Activated gamma-delta T cell treated with Interleukin-2 at 50 U/mL for 16 hours (primary cell): ENCODE measurements around the gene NAT16.
A peak's percentile ranks its signal among the peaks of the same experiment; 100 is the strongest.
"Not testable (repeated sequence)": the region's sequence is repeated elsewhere in the genome, so short reads cannot be mapped to it uniquely, and the experiment has no call there.

Source experiments
- DNase-seq: peaks from one replicate; pipeline ENCODE4 v3.0.0-alpha.2; 2020

The NAT16 gene

DNA sequence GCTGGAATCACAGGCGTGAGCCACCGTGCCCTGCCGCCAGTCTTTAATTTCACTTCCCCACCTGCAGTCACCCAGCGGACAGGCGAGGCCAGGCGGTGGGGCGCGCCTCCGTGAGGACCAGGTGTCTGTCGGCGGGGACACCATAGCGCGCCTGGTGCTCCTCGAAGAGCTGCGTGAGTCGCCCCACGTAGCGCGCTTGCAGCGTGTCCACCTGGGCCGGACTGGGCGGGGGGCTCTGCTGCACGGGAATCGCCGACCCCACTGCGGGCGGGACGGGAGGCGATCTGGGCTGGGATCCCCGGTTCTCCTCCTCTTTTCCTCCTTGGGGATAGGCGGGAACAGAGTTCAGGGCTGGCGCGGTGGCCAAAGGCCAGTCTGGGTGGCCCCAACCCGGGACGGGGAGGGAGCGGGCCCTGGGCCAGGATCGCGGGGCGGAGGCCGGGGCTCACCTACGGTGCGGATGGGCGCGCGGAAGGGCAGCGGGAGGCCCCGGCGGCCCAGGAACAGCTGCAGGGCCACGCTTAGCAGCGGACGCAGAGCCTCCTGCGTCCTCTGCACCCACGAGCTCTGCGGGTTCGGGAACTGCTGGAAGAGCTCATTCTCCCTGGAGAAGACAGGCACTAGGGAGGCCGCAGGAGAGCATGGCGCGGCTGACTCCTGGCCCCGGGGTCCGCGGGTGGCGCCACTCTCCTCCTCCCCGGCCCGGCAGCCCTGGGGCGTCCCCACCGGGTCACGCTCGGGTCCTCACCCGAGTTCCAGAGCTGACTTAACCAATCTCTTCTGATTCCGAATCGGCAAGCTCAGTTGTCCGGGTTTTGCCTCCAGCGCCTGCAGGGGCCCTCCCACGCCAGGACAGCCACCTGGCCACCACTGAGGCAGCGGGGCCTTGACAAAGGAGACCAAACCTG is 21.9 kb upstream of the NAT16 start:
- no peak for DNase-seq

DNA sequence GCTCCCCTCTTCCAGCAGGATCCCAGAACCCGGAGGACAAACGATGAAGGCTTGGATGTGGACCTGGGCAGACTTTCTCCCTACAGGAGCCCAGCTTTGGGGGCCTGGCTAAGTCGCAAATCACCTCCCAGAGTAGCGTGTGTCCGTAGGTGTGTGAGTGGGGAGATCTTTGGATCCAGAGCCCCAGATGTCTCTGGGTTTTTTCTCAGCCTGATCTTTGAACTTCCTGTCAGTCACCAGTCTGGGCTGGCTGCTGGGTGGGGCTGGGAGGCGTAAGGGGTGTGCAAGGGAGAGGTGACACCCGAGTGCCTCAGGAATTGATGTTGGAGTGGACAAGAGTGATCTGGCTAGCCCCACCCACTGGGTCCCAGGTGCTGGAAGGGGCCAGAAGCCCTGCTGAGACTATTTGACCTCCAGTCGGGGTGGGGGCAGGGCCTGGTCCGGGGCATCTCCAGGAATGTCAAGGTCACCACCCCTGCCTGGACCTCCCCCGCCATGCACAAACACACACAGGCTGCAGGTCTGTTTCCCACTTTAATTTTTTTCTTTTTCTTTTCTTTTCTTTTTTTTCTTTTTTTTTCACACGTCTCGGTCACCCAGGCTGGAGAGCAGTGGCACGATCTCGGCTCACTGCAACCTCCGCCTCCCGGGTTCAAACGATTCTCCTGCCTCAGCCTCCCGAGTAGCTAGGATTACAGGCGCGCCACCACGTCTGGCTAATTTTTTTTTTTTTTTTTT is 20.9 kb upstream of the NAT16 start, which contains the start of gene MOGAT3:
Gene MOGAT3, minus strand, starts transcription at position 175 of the 738 bp plus-strand sequence. CDS start 182 bp downstream, outside the sequence.
- no peak for DNase-seq

- no peak for DNase-seq
Observed at GRCh38 chr7:101200504-101200861, 20.4 kb upstream of the NAT16 start.

DNA sequence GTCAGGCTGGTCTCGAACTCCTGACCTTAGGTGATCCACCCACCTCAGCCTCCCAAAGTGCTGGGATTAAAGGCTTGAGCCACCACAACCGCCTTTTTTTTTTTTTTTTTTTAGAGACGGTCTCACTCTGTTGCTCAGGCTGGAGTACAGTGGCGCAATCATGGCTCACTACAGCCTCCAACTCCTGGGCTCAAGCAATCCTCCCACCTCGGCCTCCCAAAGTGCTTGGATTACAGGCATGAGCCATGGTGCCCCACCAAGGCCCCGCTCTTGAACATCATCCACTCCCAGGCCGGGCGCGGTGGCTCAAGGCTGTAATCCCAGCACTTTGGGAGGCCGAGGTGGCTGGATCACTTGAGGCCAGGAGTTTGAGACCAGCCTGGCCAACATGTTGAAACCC is 19.4 kb upstream of the NAT16 start:
- not testable (repeated sequence) for DNase-seq

DNA sequence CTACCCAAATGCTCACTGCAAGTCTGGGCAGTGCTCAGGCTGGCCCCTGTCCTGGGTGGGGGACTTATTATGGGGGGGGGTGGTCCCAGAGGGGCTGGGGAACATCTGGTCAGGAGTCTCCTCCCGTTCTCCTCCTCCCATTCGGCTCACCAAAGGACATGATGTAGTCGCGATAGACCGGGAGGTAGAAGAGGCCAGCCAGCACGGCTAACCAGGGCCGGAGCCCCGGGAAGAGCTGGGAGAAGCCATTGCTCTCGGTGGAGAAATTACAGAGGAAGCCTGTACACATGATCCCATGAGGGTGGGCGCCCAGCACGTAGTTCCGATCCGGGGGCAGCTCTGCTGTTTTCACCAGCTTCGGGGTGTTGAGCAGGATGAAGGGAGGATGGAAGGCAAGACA is 18.4 kb upstream of the NAT16 start:
- no peak for DNase-seq

DNA sequence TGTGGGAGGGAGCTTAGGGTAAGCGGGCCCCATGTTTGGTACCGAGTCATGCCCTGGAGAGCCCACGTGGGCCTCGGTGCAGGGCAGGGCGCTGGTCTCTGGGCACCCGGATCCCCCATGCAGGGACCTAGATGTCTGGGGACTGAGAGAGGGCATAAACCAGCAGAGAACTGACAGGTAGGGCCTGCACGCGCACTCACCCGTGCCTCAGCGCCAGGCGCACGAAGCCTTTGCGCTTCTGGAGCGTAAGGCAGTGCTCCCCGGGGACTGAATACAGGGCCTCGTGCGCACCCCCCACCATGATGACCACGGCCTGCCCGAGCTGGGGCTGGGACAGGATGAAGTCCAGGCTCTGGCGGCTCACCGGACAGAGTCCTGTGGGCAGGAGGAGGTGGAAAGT is 17.9 kb upstream of the NAT16 start:
- DNase-seq, result no peak

- no peak for DNase-seq
Observed at GRCh38 chr7:101195884-101196283, 15.8 kb upstream of the NAT16 start.

DNA sequence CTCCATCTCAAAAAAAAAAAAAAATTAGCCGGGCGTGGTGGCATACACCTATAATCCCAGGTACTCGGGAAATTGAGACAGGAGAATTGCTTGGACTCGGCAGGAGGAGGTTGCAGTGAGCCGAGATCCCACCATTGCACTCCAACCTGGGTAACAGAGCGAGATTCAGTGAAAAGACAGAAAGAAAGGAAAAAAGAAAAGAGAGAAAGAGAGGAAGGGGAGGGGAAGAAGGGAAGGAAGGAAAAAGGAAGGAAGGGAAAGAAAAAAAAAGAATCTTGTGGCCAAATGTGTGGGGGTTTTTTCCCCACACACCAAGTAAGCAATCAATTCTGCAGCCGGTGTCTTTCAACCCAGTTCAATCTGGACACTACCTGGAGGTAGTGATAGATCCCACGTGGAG is 9.0 kb upstream of the NAT16 start:
- DNase-seq, result no peak

DNA sequence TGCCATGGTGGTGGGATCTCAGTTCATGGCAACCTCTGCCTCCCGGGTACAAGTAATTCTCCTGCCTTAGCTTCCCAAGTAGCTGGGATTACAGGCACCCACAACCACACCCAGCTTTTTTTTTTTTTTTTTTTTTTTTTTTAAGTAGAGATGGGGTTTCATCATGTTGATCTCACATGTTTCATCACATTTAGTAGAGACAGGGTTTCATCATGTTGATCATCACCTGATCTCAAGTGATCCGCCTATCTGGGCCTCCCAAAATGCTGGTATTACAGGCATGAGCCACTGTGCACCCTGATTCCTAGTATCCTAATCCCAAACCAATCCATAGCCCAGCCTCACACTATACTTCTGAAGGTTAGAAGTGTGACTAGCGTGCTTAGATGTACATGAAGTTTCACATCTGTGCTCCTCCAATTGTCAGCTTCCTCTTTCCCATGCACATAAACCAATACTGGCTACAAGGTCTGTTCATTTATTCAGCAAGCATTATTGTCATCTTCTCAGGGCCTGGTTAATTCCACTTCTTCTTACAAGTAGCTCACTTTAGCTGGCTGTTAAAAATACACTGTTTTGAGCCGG is 6.8 kb upstream of the NAT16 start:
- no peak for DNase-seq

GRCh38 chr7:101186194-101186593 is 6.1 kb upstream of the NAT16 start:
- no peak for DNase-seq

GRCh38 chr7:101185258-101185839 is 5.3 kb upstream of the NAT16 start:
- no peak for DNase-seq

GRCh38 chr7:101179713-101180112 is 380 bp downstream of the NAT16 start:
- DNase-seq, result no peak

GRCh38 chr7:101179117-101179516 is 976 bp downstream of the NAT16 start:
- DNase-seq, result no peak

DNA sequence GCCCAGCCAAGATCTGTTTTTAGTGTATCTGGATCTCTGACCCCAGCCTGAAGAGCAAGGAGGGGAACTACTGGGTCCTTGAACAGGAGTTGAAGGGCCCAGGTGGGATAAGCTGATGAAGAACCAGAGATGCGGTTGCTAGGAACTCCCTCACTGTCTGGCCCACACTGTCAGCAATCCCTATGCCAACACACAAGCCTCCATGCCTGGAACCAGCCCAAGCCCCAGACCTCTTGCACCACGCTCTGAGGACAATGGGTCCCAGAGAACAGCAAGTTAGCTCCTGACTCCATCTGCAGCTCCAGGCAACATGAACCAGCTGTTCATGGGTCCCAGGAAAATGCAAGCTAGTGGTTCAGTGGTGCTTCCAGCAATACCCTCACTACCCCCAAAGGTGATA is 2.4 kb downstream of the NAT16 start:
- no peak for DNase-seq

GRCh38 chr7:101175664-101176063 is 4.4 kb downstream of the NAT16 start:
- no peak for DNase-seq

DNA sequence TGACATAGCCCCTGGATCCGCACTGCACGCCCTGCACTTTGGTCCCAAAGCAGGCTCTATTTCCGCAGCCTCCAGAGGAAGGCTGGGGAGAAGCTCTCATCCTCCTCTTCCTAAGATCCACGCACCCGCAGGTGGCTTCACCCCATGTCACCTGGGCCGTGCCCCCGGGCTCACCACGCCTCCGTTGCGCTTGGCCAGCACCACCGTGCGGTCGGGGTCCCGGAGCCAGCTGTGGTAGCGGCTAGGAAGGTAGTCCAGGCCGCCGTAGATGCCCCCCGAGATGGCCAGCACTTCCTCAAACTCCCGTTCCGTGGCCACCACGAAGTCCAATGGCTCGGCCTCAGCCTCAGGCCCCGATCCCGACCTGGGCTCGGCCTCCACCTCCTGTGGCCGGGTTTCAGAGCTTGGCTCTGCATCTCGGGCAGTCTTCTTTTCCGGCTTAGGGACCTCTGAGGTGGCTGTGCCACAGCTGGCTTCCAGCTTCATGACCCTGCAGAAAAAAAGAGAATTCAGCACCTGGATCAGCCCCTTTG is 5.7 kb downstream of the NAT16 start:
- no peak for DNase-seq

- DNase-seq, result peak; percentile 51
Observed at GRCh38 chr7:101173752-101174244, 6.3 kb downstream of the NAT16 start.

DNA sequence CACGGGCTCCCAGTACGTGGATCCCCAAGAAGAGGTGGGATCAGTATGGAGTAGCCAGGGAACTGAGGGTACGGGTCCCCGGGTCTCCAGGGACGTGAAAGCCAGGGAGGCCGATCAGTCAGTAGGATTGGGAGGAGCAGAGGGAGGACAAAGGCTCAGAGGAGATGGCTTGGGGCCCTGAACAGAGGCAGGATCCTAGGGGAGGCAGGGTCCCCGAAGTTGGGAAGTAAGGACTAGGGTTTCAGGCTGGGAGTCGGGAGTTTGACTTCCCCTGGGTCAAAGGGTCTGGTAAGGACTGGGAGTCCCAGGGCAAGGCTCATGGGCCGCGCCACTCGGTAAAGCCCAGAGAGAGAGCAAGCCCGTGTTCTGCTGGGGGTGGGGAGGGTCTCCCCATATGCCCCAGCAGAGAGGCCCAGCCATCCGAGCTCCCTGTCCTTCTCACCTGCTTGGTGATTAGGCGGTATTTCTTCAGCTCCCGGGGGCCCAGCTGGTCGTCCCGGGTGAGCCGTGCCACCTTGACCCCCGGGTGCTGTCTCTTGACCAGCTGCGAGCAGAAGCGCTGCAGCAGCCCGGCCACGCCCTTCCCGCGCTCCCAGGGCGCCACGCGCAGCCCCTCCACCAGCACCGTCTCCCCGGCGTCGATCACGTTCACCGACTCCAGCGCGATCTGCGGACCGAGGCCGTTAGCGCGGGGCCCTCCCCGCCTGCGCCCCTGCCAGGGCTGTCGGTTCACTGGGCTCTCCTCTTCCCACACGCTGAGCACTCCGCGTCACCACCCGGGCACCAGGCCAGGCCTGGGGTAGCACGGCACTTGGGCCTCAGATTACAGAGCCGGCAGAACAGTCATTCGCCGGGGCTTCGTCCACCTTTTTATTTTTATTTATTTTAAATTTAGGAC is 7.0 kb downstream of the NAT16 start:
- no peak for DNase-seq

- DNase-seq, result no peak
Observed at GRCh38 chr7:101172005-101172853, 7.9 kb downstream of the NAT16 start.

GRCh38 chr7:101171442-101171837 is 8.7 kb downstream of the NAT16 start:
- no peak for DNase-seq
